CD14-positive monocyte (primary cell): ENCODE results near the gene SUCLG2. TPM values are rescaled to one million over a fixed set of nuclear protein-coding genes. Genes with fewer than 3 reads are reported as not detected.

ENCODE experiments used
- DNase-seq, 3 donors: peaks; one replicate each; pipeline ENCODE4 v3.0.0-alpha.2; 2011 to 2022
- H2AFZ ChIP-seq: 2 replicates; pipeline ENCODE4 v1.6.0; 2012; ENCODE audit warnings: mild to moderate bottlenecking, low read depth, low read length, inconsistent platforms; ENCODE audit not compliant: insufficient read depth, poor library complexity, severe bottlenecking
- H3K27ac ChIP-seq, 2 donors: 1 replicate in 1 of 2; 2 replicates in 1 of 2; pipeline ENCODE4 v1.5.1; 2012 to 2013; ENCODE audit warnings: low read length in 2 of 2, control low read depth in 1 of 2, inconsistent platforms in 1 of 2, low read depth in 1 of 2, mild to moderate bottlenecking in 1 of 2
- H3K27me3 ChIP-seq, 2 donors: one replicate each; pipeline versions ENCODE4 v1.6.0 to v1.6.1; 2011 to 2013; ENCODE audit warnings: low read length in 2 of 2; ENCODE audit not compliant: control insufficient read depth in 2 of 2, insufficient read depth in 2 of 2
- H3K36me3 ChIP-seq, 2 donors: replicated peaks in 1 of 2; 1 replicate in 1 of 2; 2 replicates in 1 of 2; pipeline versions ENCODE4 v1.5.1 to v1.6.1; 2012 to 2013; ENCODE audit warnings: low read length in 2 of 2, control low read depth in 1 of 2, inconsistent platforms in 1 of 2, mild to moderate bottlenecking in 1 of 2; ENCODE audit not compliant: insufficient read depth in 2 of 2, control insufficient read depth in 1 of 2
- H3K4me1 ChIP-seq, 2 donors: 1 replicate in 1 of 2; 2 replicates in 1 of 2; pipeline versions ENCODE4 v1.5.1 to v1.6.1; 2012 to 2013; ENCODE audit warnings: low read length in 2 of 2, control low read depth in 1 of 2, inconsistent platforms in 1 of 2, mild to moderate bottlenecking in 1 of 2, moderate library complexity in 1 of 2; ENCODE audit not compliant: insufficient read depth in 2 of 2, control insufficient read depth in 1 of 2
- H3K4me2 ChIP-seq: replicated peaks from 2 replicates; pipeline ENCODE3; 2012; ENCODE audit warnings: low read length, moderate library complexity, mild to moderate bottlenecking; ENCODE audit not compliant: poor library complexity, severe bottlenecking; ENCODE audit errors: extremely low read depth
- H3K4me3 ChIP-seq, 3 experiments: fragments of 200-600 bp in 1 of 3; sonication (generic) in 1 of 3; replicated peaks in 1 of 3; 1 replicate in 2 of 3; 2 replicates in 1 of 3; pipeline ENCODE4 v1.5.1; 2011 to 2013; ENCODE audit warnings: low read length in 3 of 3, mild to moderate bottlenecking in 3 of 3, control low read depth in 2 of 3, low read depth in 2 of 3, inconsistent platforms in 1 of 3, moderate library complexity in 1 of 3
- H3K79me2 ChIP-seq: 2 replicates; pipeline ENCODE4 v1.6.0; 2012; ENCODE audit warnings: mild to moderate bottlenecking, control low read depth, inconsistent platforms, low read length, moderate library complexity; ENCODE audit not compliant: insufficient read depth
- H3K9ac ChIP-seq: 2 replicates; pipeline ENCODE4 v1.6.0; 2017; ENCODE audit warnings: low read length, mild to moderate bottlenecking; ENCODE audit not compliant: insufficient read depth, poor library complexity, severe bottlenecking
- H3K9me3 ChIP-seq, 2 donors: replicated peaks in 1 of 2; 1 replicate in 1 of 2; 2 replicates in 1 of 2; pipeline versions ENCODE4 v1.5.1 to v1.6.1; 2012 to 2013; ENCODE audit warnings: low read length in 2 of 2, control low read depth in 1 of 2; ENCODE audit not compliant: control insufficient read depth in 1 of 2, insufficient read depth in 1 of 2
- H4K20me1 ChIP-seq: 2 replicates; pipeline ENCODE4 v1.6.0; 2012; ENCODE audit warnings: mild to moderate bottlenecking, low read length, control low read depth, moderate library complexity; ENCODE audit not compliant: insufficient read depth
- H3K27ac Mint-ChIP-seq, 7 donors: one replicate each; pipeline ENCODE4 v1.8.0; 2020; ENCODE audit warnings: mild to moderate bottlenecking in 7 of 7, mixed read lengths in 7 of 7, moderate library complexity in 6 of 7, inconsistent platforms in 2 of 7
- H3K27me3 Mint-ChIP-seq, 3 donors: one replicate each; pipeline ENCODE4 v1.8.0; 2021 to 2022; ENCODE audit warnings: low read depth in 3 of 3, mild to moderate bottlenecking in 3 of 3, mixed read lengths in 3 of 3, moderate library complexity in 3 of 3, inconsistent platforms in 1 of 3
- H3K36me3 Mint-ChIP-seq, 2 donors: one replicate each; pipeline ENCODE4 v1.8.0; 2020; ENCODE audit warnings: mixed read lengths in 2 of 2, inconsistent platforms in 1 of 2, mild to moderate bottlenecking in 1 of 2
- H3K4me1 Mint-ChIP-seq: one replicate; pipeline ENCODE4 v1.8.0; 2020; ENCODE audit warnings: mild to moderate bottlenecking, mixed read lengths
- H3K4me3 Mint-ChIP-seq, 2 donors: one replicate each; pipeline ENCODE4 v1.8.0; 2020; ENCODE audit warnings: mild to moderate bottlenecking in 2 of 2, mixed read lengths in 2 of 2, moderate library complexity in 1 of 2
- H3K9me3 Mint-ChIP-seq, 7 donors: one replicate each; pipeline ENCODE4 v1.8.0; 2020 to 2022; ENCODE audit warnings: mixed read lengths in 7 of 7, mild to moderate bottlenecking in 6 of 7, moderate library complexity in 6 of 7, inconsistent platforms in 2 of 7
- CTCF ChIP-seq: fragments of 200-600 bp; IDR thresholded peaks from one replicate; pipeline ENCODE4 v1.8.0; 2022; ENCODE audit warnings: antibody characterized with exemption, mild to moderate bottlenecking
- WGBS: methylation state at CpG from one replicate; pipeline ENCODE4 v1.1.5; 2013; ENCODE audit warnings: missing lambda C conversion rate; ENCODE audit not compliant: insufficient coverage; 5-methylcytosine and 5-hydroxymethylcytosine counted together
- intact Hi-C, 2 donors: fragments of 100-400 bp; cut with micrococcal nuclease; formaldehyde crosslinking; loops; one replicate each; pipeline versions ENCODE4 v1.15.0 to v1.15.1; 2023
- polyA plus RNA-seq, 3 donors: library from polyadenylated mRNA; depleted of rRNA in 1 of 3; unstranded in 2 of 3; stranded (reverse) in 1 of 3; fragments of 300-500 nt in 2 of 3; fragments of >200 nt in 1 of 3; fragmentation: Illumina TruSeq in 2 of 3; gene quantifications; 1 replicate in 2 of 3; 2 replicates in 1 of 3; pipeline ENCODE4 v1.2.3, GENCODE V29; 2012 to 2021

SUCLG2 gene
- polyA plus RNA-seq, 3 donors: 10.8 to 37.5 (median 32.9) TPM

GRCh38 chr3:67493808-67494207, 160.6 kb downstream of the SUCLG2 start:
- peaks cover 0 to 1% (median 0%) of the 10 kb centered on the region in 3 donors for H3K27me3 Mint-ChIP-seq
- Histone ChIP-seq H3K36me3 (peaks cover 14 to 35% of the 10 kb centered on the region in 2 donors), H3K4me2 (no peak overlapping the region), H3K27me3 (no peaks in the 10 kb centered on the region), H3K79me2 (no peaks in the 10 kb centered on the region), H3K9me3 (no peaks in the 10 kb centered on the region), H4K20me1 (no peaks in the 10 kb centered on the region), H3K4me1 (no peaks in the 10 kb centered on the region), H3K27ac (no peak overlapping the region), H3K4me3 (no peak overlapping the region), H2AFZ (no peak overlapping the region), H3K9ac (no peak overlapping the region)
- TF ChIP-seq CTCF: no peak
- no peaks in the 10 kb centered on the region for H3K4me1 Mint-ChIP-seq
- no peak for DNase-seq
- no peak overlapping the region for H3K4me3 Mint-ChIP-seq
- H3K36me3 Mint-ChIP-seq: peaks cover 43 to 52% of the 10 kb centered on the region in 2 donors
- peaks cover 0 to 2% (median 0%) of the 10 kb centered on the region in 7 donors for H3K9me3 Mint-ChIP-seq
- no CpG with 5 or more reads among the region's 3 CpGs for WGBS
- intact Hi-C loops: no loop called here
- H3K27ac Mint-ChIP-seq: no peak overlapping the region

GRCh38 chr3:67490658-67491057, 163.8 kb downstream of the SUCLG2 start:
- no CpG with 5 or more reads among the region's 1 CpG for WGBS

More at GRCh38 chr3:67490658-67491057, 163.8 kb downstream of the SUCLG2 start:
- Histone ChIP-seq H2AFZ (no peak overlapping the region), H3K9me3 (no peaks in the 10 kb centered on the region), H3K4me3 (no peak overlapping the region), H3K27ac (no peak overlapping the region), H3K36me3 (peaks cover 7 to 30% of the 10 kb centered on the region in 2 donors), H3K27me3 (no peaks in the 10 kb centered on the region), H3K79me2 (no peaks in the 10 kb centered on the region), H3K9ac (no peak overlapping the region), H3K4me1 (no peaks in the 10 kb centered on the region), H4K20me1 (no peaks in the 10 kb centered on the region), H3K4me2 (no peak overlapping the region)
- H3K4me3 Mint-ChIP-seq: no peak overlapping the region
- H3K9me3 Mint-ChIP-seq: peaks cover 0 to 6% (median 0%) of the 10 kb centered on the region in 7 donors
- intact Hi-C loops: no loop called here
- H3K4me1 Mint-ChIP-seq: no peaks in the 10 kb centered on the region
- TF ChIP-seq CTCF: no peak
- H3K27ac Mint-ChIP-seq: no peak overlapping the region
- H3K27me3 Mint-ChIP-seq: peaks cover 0 to 1% (median 0%) of the 10 kb centered on the region in 3 donors
- DNase-seq: no peak
- H3K36me3 Mint-ChIP-seq: peaks cover 35 to 45% of the 10 kb centered on the region in 2 donors
